Ovary (tissue), 9 donors: ENCODE results near the gene GNAI2. TPM values are rescaled to one million over a fixed set of nuclear protein-coding genes. Genes with fewer than 3 reads are reported as not detected.

Experiments used
- DNase-seq, 5 donors: peaks; one replicate each; pipeline ENCODE4 v3.0.0-alpha.2; 2019 to 2020
- H3K27ac ChIP-seq, 2 donors: fragments of 200-600 bp; one replicate each; pipeline versions ENCODE4 v1.5.1 to v1.8.0; 2019 to 2022
- H3K27me3 ChIP-seq: fragments of 200-600 bp; one replicate; pipeline ENCODE4 v1.8.0; 2022
- H3K36me3 ChIP-seq: fragments of 200-600 bp; sonication (generic); one replicate; pipeline ENCODE4 v1.5.1; 2019
- H3K4me1 ChIP-seq: one replicate; pipeline ENCODE4 v1.8.1; 2013; ENCODE audit warnings: mild to moderate bottlenecking, moderate library complexity; ENCODE audit not compliant: insufficient read depth
- H3K4me3 ChIP-seq: fragments of 200-600 bp; sonication (generic); one replicate; pipeline ENCODE4 v1.5.1; 2017
- H3K9me3 ChIP-seq, 2 donors: fragments of 200-600 bp in 1 of 2; sonication (generic) in 1 of 2; one replicate each; pipeline versions ENCODE4 v1.5.1 to v1.8.1; 2013 to 2019; ENCODE audit warnings: mild to moderate bottlenecking in 1 of 2, moderate library complexity in 1 of 2
- CTCF ChIP-seq, 3 donors: fragments of 450-650 bp in 2 of 3; fragments of 200-600 bp in 1 of 3; IDR thresholded peaks; one replicate each; pipeline versions ENCODE4 v1.5.1 to v1.8.0; 2016 to 2022; ENCODE audit warnings: antibody characterized with exemption in 3 of 3, mild to moderate bottlenecking in 1 of 3
- EP300 ChIP-seq: sonication (generic); formaldehyde crosslinking; IDR thresholded peaks from one replicate; pipeline ENCODE4 v1.6.1; 2017; ENCODE audit warnings: antibody characterized with exemption
- POLR2A ChIP-seq: fragments of 450-650 bp; IDR thresholded peaks from one replicate; pipeline ENCODE4 v1.6.1; 2017; ENCODE audit warnings: antibody characterized with exemption, mild to moderate bottlenecking, moderate library complexity
- WGBS, 3 donors: extraction: QIAGEN DNeasy Blood & Tissue Kit in 1 of 3; methylation state at CpG; one replicate each; pipeline versions ENCODE4 v1.1.5 to v1.1.7; 2013 to 2017; 5-methylcytosine and 5-hydroxymethylcytosine counted together
- intact Hi-C, 4 donors: fragments of 100-400 bp; cut with DNase I; formaldehyde crosslinking; loops; one replicate each; pipeline versions ENCODE4 v1.11.0 to v1.15.1; 2022 to 2023
- polyA plus RNA-seq, 2 donors: library from polyadenylated mRNA; stranded (reverse); fragments of 200-250 nt in 1 of 2; fragments of 350-450 nt in 1 of 2; fragmentation: Illumina TruSeq in 1 of 2; extraction: RNeasy Lipid Tissue Mini Kit (QIAGEN cat#74804) in 1 of 2; gene quantifications; one replicate each; pipeline ENCODE4 v1.2.3, GENCODE V29; 2013 to 2014
- total RNA-seq, 7 donors: library from RNA; depleted of rRNA in 2 of 7; stranded (reverse); fragments of >200 nt in 2 of 7; fragmentation: NEBNext Ultra II Directional in 3 of 7; extraction: Animal tissue kit (Norgen Biotek cat#: 25700) in 3 of 7; gene quantifications; one replicate each; pipeline versions ENCODE4 v1.1.0 to v1.2.4, GENCODE V29; 2016 to 2023
- donor health status: DM: no; HTN: no; CAD: no; lungs with moderate emphysema.
- donor health status: DM: no; HTN: no; CAD: no.
- donor health status: Bipolar disorder and iron deficiency.
- donor health status: DM: yes; HTN: yes; CAD: no.
- donor health status: DM: no; HTN: no; CAD: no.
- donor health status: DM: yes; HTN: yes; CAD: no.

GNAI2 gene
- total and polyA plus RNA-seq, 9 donors = 72.3 to 309 (median 212) TPM

GRCh38 chr3:50212502-50212901 lies 23.5 kb upstream of the GNAI2 start:
- Histone ChIP-seq H3K4me1 (peaks cover 7% of the 10 kb centered on the region), H3K36me3 (no peaks in the 10 kb centered on the region), H3K9me3 (no peaks in the 10 kb centered on the region), H3K27me3 (no peaks in the 10 kb centered on the region), H3K4me3 (no peak overlapping the region), H3K27ac (no peak overlapping the region)
- TF ChIP-seq POLR2A = no peak
- no peak for TF ChIP-seq EP300
- no peak for TF ChIP-seq CTCF (IDR thresholded peaks at IDR 0.05)
- no peak for DNase-seq
- intact Hi-C loops = no loop called here
- WGBS, 3 donors = 76 to 83% (median 78%) methylated on average over 4 of the region's 4 CpGs

GRCh38 chr3:50212971-50213370 lies 23.0 kb upstream of the GNAI2 start:
- H3K27me3 ChIP-seq = no peaks in the 10 kb centered on the region
- TF ChIP-seq EP300 = no peak
- TF ChIP-seq POLR2A = no peak
- no peak for TF ChIP-seq CTCF (IDR thresholded peaks at IDR 0.05)
- peaks cover 7% of the 10 kb centered on the region for H3K4me1 ChIP-seq
- 87 to 98% (median 93%) methylated on average over 3 of the region's 3 CpGs for WGBS, 3 donors
- no peaks in the 10 kb centered on the region for H3K9me3 ChIP-seq
- intact Hi-C loops = no loop called here
- no peak overlapping the region for H3K4me3 ChIP-seq
- H3K36me3 ChIP-seq = no peaks in the 10 kb centered on the region
- no peak for DNase-seq
- H3K27ac ChIP-seq = no peak overlapping the region

- no peak overlapping the region for H3K4me3 ChIP-seq
- H3K36me3 ChIP-seq = no peaks in the 10 kb centered on the region
- no peak for DNase-seq
- WGBS, 3 donors = 91 to 94% (median 93%) methylated on average over 12 of the region's 12 CpGs
- no peaks in the 10 kb centered on the region for H3K27me3 ChIP-seq
- intact Hi-C loops = no loop called here
- TF ChIP-seq POLR2A (no peak), EP300 (no peak), CTCF (IDR thresholded peaks at IDR 0.05) (no peak)
- H3K9me3 ChIP-seq = no peaks in the 10 kb centered on the region
- no peak overlapping the region for H3K27ac ChIP-seq
- H3K4me1 ChIP-seq = peaks cover 6% of the 10 kb centered on the region
Measured at GRCh38 chr3:50213373-50213772, 22.6 kb upstream of the GNAI2 start.

- no peak overlapping the region for H3K27ac ChIP-seq
- intact Hi-C loops = no loop called here
- TF ChIP-seq CTCF (IDR thresholded peaks at IDR 0.05) = no peak
- no peak for TF ChIP-seq EP300
- no peak for TF ChIP-seq POLR2A
- no peak overlapping the region for H3K4me3 ChIP-seq
- no peaks in the 10 kb centered on the region for H3K4me1 ChIP-seq
- no peaks in the 10 kb centered on the region for H3K27me3 ChIP-seq
- H3K9me3 ChIP-seq = no peaks in the 10 kb centered on the region
- DNase-seq = no peak
- 71 to 78% (median 73%) methylated on average over 10 of the region's 10 CpGs for WGBS, 3 donors
- H3K36me3 ChIP-seq = no peaks in the 10 kb centered on the region
Measured at GRCh38 chr3:50214824-50215223, 21.2 kb upstream of the GNAI2 start.

- DNase-seq = no peak
- intact Hi-C loops = no loop called here
- Histone ChIP-seq H3K9me3 (no peaks in the 10 kb centered on the region), H3K4me3 (no peak overlapping the region), H3K4me1 (no peaks in the 10 kb centered on the region), H3K27me3 (no peaks in the 10 kb centered on the region), H3K27ac (no peak overlapping the region), H3K36me3 (no peaks in the 10 kb centered on the region)
- WGBS, 3 donors = 74 to 80% (median 78%) methylated on average over 9 of the region's 9 CpGs
- no peak for TF ChIP-seq EP300
- TF ChIP-seq CTCF (IDR thresholded peaks at IDR 0.05) = no peak
Measured at GRCh38 chr3:50215529-50215928, 20.5 kb upstream of the GNAI2 start.
